Measurements from ENCODE around the gene DOCK1.
A peak's percentile ranks its signal among the peaks of the same experiment; 100 is the strongest.

Gene DOCK1

DNA sequence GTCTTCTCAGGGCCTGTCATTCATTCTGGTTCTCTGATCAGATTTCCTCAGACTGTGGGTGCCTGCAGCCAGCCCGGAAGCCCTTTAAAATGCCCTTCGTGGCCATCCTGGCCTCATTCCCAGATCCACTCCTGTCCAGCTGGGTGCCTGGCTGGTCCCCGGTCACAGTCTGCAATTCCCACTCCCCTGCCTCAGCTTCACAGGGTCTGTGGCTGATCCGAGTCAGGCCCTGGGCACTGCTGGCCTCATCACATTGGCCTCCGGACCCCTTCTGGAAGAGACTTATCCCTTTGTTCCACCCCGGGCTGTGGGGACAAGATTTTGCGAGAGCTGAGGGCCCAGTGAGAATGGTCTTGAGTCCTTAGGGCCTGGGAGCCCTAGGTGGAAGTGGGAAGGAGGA lies 12.1 kb downstream of the DOCK1 start:
- H3K4me3 ChIP-seq (replicated peaks; ENCODE audit: low read depth, low read length) = no peak overlapping the region
- no peak for TF ChIP-seq CTCF (IDR thresholded peaks at IDR 0.05; ENCODE audit: low read length, missing control alignments)
- DNase-seq (ENCODE audit: low read depth) = no peak

DNA sequence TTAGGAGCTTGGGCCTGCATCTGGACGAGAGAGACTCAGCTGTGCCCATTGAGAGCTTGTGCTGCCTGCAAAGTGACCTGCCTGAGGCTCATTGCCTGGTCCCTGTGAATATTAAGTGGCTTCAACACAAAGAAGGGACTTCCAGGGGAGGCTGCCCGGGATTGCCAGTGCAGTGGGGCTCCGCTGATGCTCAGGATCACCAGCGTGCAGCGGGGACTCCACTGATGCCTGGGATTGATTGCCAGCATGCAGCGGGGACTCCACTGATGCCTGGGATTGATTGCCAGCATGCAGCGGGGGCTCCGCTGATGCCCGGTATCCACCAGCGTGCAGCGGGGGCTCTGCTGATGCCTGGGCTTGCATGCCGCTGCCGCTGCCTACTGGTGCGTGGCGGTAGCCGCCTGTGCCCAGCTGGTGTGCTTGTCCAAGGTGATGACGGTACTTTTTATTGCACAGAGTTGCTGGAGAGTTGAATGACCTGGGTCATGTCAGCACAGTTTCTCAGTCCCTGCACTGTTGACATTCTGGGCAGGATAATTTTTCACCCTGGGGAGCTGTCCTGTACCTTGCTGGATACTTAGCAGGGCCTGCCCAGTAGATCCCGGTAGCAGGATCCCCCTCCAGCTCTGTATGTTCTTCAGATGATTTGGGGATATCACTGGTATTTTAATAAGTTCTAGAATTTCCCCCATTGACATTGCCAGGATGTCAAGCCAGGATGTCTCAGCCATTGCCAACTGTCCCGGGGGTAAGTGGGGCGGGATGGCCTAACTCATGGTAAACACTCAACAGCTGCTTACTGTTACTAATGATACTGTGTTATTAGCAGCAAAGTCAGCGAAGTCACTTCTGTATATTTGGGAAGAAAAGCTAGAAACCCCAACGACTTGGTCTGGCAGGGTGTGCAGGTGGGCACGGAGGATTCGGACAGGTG lies 13.0 kb downstream of the DOCK1 start:
- no peak for DNase-seq (ENCODE audit: low read depth)
- TF ChIP-seq CTCF (IDR thresholded peaks at IDR 0.05; ENCODE audit: low read length, missing control alignments) = no peak
- H3K4me3 ChIP-seq (replicated peaks; ENCODE audit: low read depth, low read length) = no peak overlapping the region

DNA sequence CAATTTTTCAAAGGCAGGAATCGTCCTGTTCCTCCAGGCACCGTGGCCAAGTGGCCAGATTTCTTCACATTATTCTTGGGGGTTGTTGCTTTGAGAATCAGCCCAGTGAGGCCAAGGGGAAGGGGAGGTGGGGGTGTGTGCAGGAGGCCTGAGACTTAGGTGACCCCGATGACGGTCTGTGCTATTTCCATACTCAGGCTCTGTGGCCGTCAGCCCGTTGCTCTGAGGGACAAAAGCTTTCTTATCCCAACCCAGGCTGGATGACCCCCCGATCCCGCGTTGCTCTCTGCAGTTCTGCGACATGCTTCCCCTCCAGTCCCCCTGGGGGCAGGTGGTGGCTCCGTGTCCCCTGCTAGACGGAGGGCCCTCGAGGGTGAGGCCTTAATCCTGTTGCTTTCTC lies 14.2 kb downstream of the DOCK1 start:
- TF ChIP-seq CTCF (IDR thresholded peaks at IDR 0.05; ENCODE audit: low read length, missing control alignments) = no peak
- no peak for DNase-seq (ENCODE audit: low read depth)
- H3K4me3 ChIP-seq (replicated peaks; ENCODE audit: low read depth, low read length) = no peak overlapping the region

- H3K4me3 ChIP-seq (replicated peaks; ENCODE audit: low read depth, low read length) = no peak overlapping the region
- no peak for TF ChIP-seq CTCF (IDR thresholded peaks at IDR 0.05; ENCODE audit: low read length, missing control alignments)
- no peak for DNase-seq (ENCODE audit: low read depth)
Observed at GRCh38 chr10:126921162-126921561, 15.9 kb downstream of the DOCK1 start.

- no peak for TF ChIP-seq CTCF (IDR thresholded peaks at IDR 0.05; ENCODE audit: low read length, missing control alignments)
- peak; percentile 80 for DNase-seq (ENCODE audit: low read depth)
- no peak overlapping the region for H3K4me3 ChIP-seq (replicated peaks; ENCODE audit: low read depth, low read length)
Observed at GRCh38 chr10:126921974-126922525, 16.8 kb downstream of the DOCK1 start.

- no peak for TF ChIP-seq CTCF (IDR thresholded peaks at IDR 0.05; ENCODE audit: low read length, missing control alignments)
- DNase-seq (ENCODE audit: low read depth) = no peak
- no peak overlapping the region for H3K4me3 ChIP-seq (replicated peaks; ENCODE audit: low read depth, low read length)
Observed at GRCh38 chr10:126924180-126924914, 19.1 kb downstream of the DOCK1 start.

Measured in fibroblast of pulmonary artery (primary cell).